Measurements from ENCODE around the gene EPAS1.

EPAS1 gene

GRCh38 chr2:46339676-46340459, 42.7 kb downstream of the EPAS1 start:
- no peak for DNase-seq (ENCODE audit: low read depth)

DNA sequence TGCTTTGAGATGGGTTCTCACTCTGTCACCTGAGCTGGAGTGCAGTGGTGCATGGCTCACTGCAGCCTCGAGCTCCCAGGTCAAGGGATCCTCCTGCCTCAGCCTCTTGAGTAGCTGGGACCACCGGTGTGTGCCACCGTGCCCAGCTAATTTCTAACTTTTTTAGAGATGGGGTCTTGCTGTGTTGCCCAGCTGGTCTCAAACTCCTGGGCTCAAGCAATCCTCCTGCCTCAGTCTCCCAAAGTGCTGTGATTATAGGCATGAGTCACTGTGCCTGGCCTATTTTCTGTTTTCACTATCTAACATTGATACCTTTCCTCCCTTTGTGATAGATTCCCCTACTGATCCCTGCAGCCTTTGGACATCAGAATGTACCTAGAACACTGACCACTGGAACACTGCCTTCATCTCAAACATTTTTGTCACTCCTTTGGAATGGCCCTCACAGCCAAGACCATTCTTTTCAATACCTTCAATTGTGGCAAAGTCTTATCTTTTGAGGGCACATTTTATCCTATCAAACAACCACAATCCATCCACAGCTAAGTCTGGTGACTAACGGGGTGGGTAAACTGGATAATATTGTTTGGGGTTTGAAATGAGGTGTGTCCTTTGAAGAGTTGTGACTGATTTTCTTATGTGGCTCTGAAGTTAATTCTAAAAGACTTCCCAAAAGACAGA, 43.7 kb downstream of the EPAS1 start:
- DNase-seq (ENCODE audit: low read depth) = no peak

DNA sequence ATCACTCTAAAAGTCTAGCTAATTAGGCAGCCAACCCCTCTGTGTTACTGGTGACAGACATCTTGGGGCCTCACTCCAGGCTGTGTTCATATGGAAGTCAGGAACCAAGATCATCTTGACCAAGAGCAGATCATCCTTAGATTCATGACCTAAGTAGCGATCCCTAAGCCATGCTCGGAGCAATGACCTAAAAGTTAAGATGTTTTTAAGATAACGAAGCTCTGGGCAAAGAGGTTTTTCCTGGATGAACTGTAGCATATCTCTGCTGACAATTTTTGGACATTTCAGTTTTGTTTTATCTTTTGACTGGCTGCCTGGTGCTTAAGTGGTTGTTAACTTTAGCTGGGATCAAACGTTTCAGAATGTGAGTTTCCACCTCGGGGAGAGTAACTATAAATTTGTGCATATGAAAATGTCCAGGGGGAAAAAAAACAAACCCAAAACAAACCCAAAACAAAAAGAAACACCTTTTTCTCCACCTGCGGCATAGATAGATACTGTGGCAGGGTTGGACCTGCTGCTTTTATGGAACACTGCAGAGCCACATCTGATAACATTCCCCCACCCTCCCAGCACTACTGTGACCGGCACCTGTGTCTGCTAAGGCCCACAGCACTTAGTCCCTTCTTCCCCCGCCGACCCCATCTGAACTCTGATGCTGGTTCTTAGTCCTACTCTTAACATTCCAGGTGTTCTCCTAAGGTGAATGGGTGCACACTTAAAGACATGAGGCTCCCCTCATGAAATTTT, 45.5 kb downstream of the EPAS1 start:
- DNase-seq (ENCODE audit: low read depth) = no peak

- no peak for DNase-seq (ENCODE audit: low read depth)
Observed at GRCh38 chr2:46344706-46345105, 47.5 kb downstream of the EPAS1 start.

DNA sequence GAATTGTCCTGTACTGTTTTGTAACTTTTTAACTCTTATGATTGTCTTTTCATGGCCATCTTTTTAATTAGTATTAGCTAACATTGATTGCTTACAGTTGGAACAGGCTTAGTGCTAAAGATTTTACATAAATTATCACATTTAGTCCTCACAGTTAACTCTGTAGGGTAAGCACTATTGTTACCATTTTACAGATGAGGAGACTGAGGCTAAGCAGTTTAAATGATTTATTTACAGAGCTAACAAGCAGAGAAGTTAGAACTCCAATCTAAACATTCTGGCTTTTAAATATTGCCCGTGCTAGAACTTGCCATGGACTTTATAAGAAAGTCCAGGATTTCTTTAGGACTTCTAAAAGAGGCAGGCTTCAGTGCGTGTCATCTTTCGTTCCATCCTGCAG, 48.6 kb downstream of the EPAS1 start:
- no peak for DNase-seq (ENCODE audit: low read depth)

- no peak for DNase-seq (ENCODE audit: low read depth)
Observed at GRCh38 chr2:46346719-46347118, 49.5 kb downstream of the EPAS1 start.

GRCh38 chr2:46347648-46348280, 50.6 kb downstream of the EPAS1 start:
- DNase-seq (ENCODE audit: low read depth) = no peak

GRCh38 chr2:46349115-46349547, 51.9 kb downstream of the EPAS1 start:
- no peak for DNase-seq (ENCODE audit: low read depth)

GRCh38 chr2:46350029-46350689, 53.0 kb downstream of the EPAS1 start:
- DNase-seq (ENCODE audit: low read depth) = no peak

- no peak for DNase-seq (ENCODE audit: low read depth)
Observed at GRCh38 chr2:46351098-46351749, 54.0 kb downstream of the EPAS1 start.

GRCh38 chr2:46351750-46352138, 54.5 kb downstream of the EPAS1 start:
- DNase-seq (ENCODE audit: low read depth) = peak; percentile 47

DNA sequence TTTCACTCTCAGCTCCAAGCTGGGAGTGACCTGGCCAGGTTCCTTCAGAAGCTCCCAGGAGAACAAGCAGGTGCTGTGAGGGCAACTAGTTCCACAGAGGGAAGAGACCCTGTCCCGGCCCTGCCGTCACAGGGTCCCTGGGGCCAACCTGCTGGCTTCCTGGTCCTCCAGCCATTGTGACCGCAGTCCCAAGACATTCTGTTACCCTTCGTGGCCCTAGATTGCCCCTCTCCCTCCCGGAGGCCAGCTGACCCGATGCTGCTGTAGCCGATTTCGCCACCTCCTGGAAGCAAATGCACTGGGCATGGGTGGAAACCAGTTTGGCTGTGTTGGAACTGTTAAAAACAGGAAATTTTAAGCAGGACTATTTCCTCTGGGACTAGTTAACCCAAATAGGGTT, 55.4 kb downstream of the EPAS1 start:
- no peak for DNase-seq (ENCODE audit: low read depth)

DNA sequence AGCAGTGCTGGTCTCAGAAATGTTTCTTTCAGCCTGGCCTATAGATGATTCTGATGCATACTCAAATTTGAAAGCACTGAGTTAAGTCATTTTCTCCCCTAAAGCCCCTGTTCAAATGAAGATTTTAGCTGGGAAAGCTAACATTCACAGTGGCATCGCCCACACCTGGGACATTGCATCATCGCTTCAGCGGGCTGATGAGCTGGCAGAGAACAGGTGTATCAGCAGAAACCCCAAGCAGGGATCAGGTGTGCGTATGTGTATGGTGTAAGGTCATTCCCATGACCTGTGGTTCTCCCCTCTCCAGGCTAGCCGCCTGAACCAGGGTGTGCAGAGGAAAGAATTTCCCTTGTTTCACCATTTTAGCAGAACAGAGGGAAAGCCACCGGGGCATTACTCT, 56.3 kb downstream of the EPAS1 start:
- DNase-seq (ENCODE audit: low read depth) = no peak

DNA sequence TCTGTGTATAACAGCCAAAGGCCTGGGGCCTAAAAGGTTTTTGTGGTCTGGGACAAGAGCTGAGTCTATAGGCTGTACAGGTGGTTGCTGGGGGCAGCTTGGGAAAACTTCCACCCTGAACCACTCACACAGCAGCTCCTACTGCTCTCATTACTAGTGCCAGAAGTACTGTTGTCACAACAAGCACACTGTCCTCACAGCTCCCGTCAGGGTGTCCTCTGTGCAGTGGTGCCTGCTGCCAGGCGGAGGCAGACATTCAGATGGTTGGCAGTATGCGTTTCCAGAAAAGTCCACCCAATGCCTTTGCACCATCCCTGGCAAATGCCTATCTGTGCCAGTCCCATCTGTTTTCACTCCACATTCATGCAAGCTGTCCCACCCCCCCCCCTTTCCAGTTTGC, 58.5 kb downstream of the EPAS1 start:
- no peak for DNase-seq (ENCODE audit: low read depth)

GRCh38 chr2:46356991-46357390, 59.8 kb downstream of the EPAS1 start:
- no peak for DNase-seq (ENCODE audit: low read depth)

DNA sequence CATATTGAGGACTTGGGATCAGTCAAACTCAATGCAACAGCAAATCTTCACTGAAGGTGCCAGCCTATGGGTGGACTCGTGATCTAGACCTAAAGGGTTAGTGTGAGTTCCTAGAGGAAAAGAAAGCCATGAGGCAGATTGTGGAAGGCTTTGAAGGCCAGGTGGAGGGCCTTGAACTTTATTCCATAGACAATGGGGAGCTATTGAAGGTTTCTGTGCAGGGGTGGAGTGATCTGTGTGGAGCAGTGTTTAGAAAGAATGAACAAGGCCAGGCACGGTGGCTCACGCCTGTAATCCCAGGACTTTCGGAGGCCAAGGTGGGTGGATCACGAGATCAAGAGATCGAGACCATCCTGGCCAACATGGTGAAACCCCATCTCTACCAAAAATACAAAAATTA, 61.5 kb downstream of the EPAS1 start:
- no peak for DNase-seq (ENCODE audit: low read depth)

DNA sequence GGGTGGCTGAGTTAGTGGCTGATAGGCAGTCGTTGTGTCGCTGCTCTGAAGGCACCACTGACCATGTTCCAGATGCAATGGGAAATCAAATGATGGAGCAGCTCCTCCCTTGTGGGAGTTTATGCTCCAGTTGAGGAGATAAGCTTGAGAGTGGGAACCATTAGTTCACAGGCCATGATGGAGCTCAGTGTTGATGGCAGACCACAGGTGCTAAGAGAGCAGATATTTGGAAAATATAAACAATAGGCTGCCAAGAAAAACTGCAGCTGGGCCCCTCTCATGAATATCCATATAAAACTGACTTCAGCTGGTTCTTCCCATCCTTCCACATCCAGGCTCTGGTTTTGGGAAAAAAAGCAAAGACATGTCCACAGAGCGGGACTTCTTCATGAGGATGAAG, 63.1 kb downstream of the EPAS1 start:
- no peak for DNase-seq (ENCODE audit: low read depth)

GRCh38 chr2:46361920-46362666, 64.9 kb downstream of the EPAS1 start:
- DNase-seq (ENCODE audit: low read depth) = no peak

DNA sequence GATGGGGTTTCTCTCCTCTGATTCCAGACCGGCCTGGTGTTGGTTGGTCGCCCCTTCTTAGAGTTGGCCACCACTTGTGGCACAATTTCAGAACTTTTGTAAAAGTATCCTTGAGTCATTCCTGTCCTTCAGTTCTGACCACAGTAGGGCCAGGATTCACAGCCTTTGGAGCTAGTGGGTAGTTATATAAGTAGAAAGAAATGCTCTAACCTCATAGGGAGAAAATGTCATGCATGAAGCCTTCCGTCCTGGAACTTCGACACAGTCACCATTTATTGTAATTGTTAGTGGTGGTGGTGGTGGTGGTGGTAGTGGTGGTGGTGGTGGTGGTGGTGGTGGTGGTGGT, 65.4 kb downstream of the EPAS1 start:
- no peak for DNase-seq (ENCODE audit: low read depth)

DNA sequence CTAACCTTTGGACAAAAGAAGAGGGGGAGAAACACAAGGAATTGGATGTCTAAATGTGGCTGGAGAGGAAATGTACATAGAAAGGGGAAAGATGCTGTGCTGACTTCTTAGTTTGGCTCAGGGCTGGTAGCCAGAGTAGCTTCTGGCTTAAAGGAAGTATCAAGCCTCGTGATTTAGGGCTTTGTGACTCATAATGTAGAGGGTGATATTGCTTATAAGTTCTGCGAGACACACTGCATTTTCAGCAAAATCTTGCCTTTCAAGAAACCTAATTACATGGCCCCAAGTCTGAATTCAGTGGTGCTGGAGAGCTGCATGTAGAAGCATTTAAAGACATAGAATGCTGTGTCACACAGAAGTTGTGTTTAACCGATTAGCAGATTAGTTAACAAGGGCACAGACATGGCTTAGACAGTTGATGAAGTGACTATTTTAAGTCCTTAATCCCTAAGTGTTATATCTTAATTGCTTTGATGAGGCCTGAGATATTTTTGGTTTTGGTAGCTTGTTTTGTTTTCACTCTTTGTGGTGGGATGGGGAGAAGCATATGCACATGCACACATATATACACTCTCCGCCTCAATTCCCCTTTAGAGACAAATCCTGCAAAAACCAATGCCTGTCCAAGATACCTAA, 66.4 kb downstream of the EPAS1 start:
- DNase-seq (ENCODE audit: low read depth) = no peak

Data from T-helper 22 cell (primary cell).